ENCODE measurements around the gene ANKZF1.

ANKZF1 gene

GRCh38 chr2:219279916-219280516 lies 50.4 kb downstream of the ANKZF1 start:
- DNase-seq = peak in 3 of 58 donors; percentile 21 to 65 (median 49)

- peak in 2 of 58 donors; percentile 36 to 46 for DNase-seq
Measured at GRCh38 chr2:219280651-219281050, 51.0 kb downstream of the ANKZF1 start.

- DNase-seq = peak in 2 of 58 donors; percentile 15 to 31
Measured at GRCh38 chr2:219281588-219281987, 52.0 kb downstream of the ANKZF1 start.

GRCh38 chr2:219282375-219282774 lies 52.8 kb downstream of the ANKZF1 start:
- peak in 26 of 58 donors; percentile 16 to 80 (median 42) for DNase-seq

- peak in 8 of 58 donors; percentile 19 to 60 (median 44) for DNase-seq
Measured at GRCh38 chr2:219282943-219283581, 53.5 kb downstream of the ANKZF1 start.

GRCh38 chr2:219284501-219285372 lies 55.1 kb downstream of the ANKZF1 start:
- DNase-seq = no peak

- no peak for DNase-seq
Measured at GRCh38 chr2:219285373-219285735, 55.7 kb downstream of the ANKZF1 start.

- DNase-seq = peak in 46 of 58 donors; percentile 27 to 83 (median 62)
Measured at GRCh38 chr2:219285894-219286425, 56.4 kb downstream of the ANKZF1 start.
